Motor neuron (in vitro differentiated cells): Measurements from ENCODE around the gene SCAF1. TPM values are rescaled to one million over a fixed set of nuclear protein-coding genes. Genes with fewer than 3 reads are reported as not detected.

ENCODE experiments used
- ATAC-seq, 8 experiments: fragments of 200-7000 bp; cut with Tn5 transposase; replicated peaks in 6 of 8; 2 replicates each; pipeline ENCODE4 v1.8.0; 2021; ENCODE audit warnings: mild to moderate bottlenecking in 8 of 8, moderate library complexity in 8 of 8
- H3K27ac ChIP-seq, 2 donors: fragments of 250-450 bp; sonication (Bioruptor Pico); 2 replicates each; pipeline ENCODE4 v1.9.0; 2021; ENCODE audit warnings: antibody characterized with exemption in 2 of 2, mild to moderate bottlenecking in 2 of 2, moderate library complexity in 1 of 2
- H3K4me1 ChIP-seq, 2 donors: fragments of 250-450 bp; sonication (Bioruptor Pico); replicated peaks in 1 of 2; 2 replicates each; pipeline ENCODE4 v1.6.1; 2021; ENCODE audit warnings: antibody characterized with exemption in 2 of 2, mild to moderate bottlenecking in 2 of 2, moderate library complexity in 1 of 2
- H3K4me3 ChIP-seq, 5 donors: fragments of 250-450 bp; sonication (Bioruptor Pico); 2 replicates each; pipeline ENCODE4 v1.9.0; 2021; ENCODE audit warnings: antibody characterized with exemption in 5 of 5, mild to moderate bottlenecking in 5 of 5, moderate library complexity in 4 of 5
- WGBS, 10 experiments: fragments of 450-650 bp; shearing (Covaris generic); methylation state at CpG; one replicate each; pipeline ENCODE4 v1.0.0; 2022; 5-methylcytosine and 5-hydroxymethylcytosine counted together
- in situ Hi-C, 9 experiments: fragments of 400-800 bp; cut with MboI; loops; one replicate each; pipeline ENCODE4 v1.15.0; 2021; ENCODE audit warnings: low sequenced_read_pairs in 9 of 9, low pct_unique_long_range_greater_than_20kb in 2 of 9; ENCODE audit not compliant: unreplicated experiment in 9 of 9
- total RNA-seq, 8 experiments: library from RNA; unstranded; fragments of 300-600 nt; gene quantifications; 2 replicates each; pipeline versions ENCODE4 v1.2.3 to v1.2.4, GENCODE V29; 2022

SCAF1 gene
- total RNA-seq, 8 experiments from 2014 or later: 10.1 to 33.0 (median 20.1) TPM

- in situ Hi-C loops: no loop called here
- WGBS, 10 experiments: 70 to 100% (median 95%) methylated on average over 1 to 8 of the region's 22 CpGs; no CpG with 5 or more reads in 5 of the 10 experiments
- no peak for ATAC-seq
Observed at GRCh38 chr19:49657493-49658138, 15.6 kb downstream of the SCAF1 start.

GRCh38 chr19:49658139-49658517 is 16.1 kb downstream of the SCAF1 start:
- Histone ChIP-seq H3K4me3 (no peak overlapping the region), H3K4me1 (peaks cover 0 to 4% of the 10 kb centered on the region in 2 donors), H3K27ac (no peak overlapping the region)
- WGBS, 10 experiments: 94% methylated on average over 3 of the region's 15 CpGs; no CpG with 5 or more reads in 9 of the 10 experiments
- ATAC-seq: peak in 1 of 8 experiments; percentile 2
- in situ Hi-C loops: no loop called here

More at GRCh38 chr19:49657493-49658138, 15.6 kb downstream of the SCAF1 start:
- Histone ChIP-seq H3K27ac (no peak overlapping the region), H3K4me3 (no peak overlapping the region), H3K4me1 (peaks cover 0 to 4% of the 10 kb centered on the region in 2 donors)

GRCh38 chr19:49658566-49659442 is 16.8 kb downstream of the SCAF1 start:
- Histone ChIP-seq H3K27ac (no peak overlapping the region), H3K4me1 (peaks cover 4 to 8% of the 10 kb centered on the region in 2 donors), H3K4me3 (no peak overlapping the region)
- in situ Hi-C loops: no loop called here
- WGBS, 10 experiments: 80 to 100% (median 98%) methylated on average over 1 to 7 of the region's 12 CpGs; no CpG with 5 or more reads in 4 of the 10 experiments
- no peak for ATAC-seq

GRCh38 chr19:49660338-49660961 is 18.4 kb downstream of the SCAF1 start:
- 86 to 100% (median 91%) methylated on average over 1 to 7 of the region's 15 CpGs; no CpG with 5 or more reads in 5 of the 10 experiments for WGBS, 10 experiments
- ATAC-seq: no peak
- Histone ChIP-seq H3K27ac (no peak overlapping the region), H3K4me3 (no peak overlapping the region), H3K4me1 (peaks cover 8 to 12% of the 10 kb centered on the region in 2 donors)
- in situ Hi-C loops: no loop called here

GRCh38 chr19:49662011-49662410 is 20.0 kb downstream of the SCAF1 start:
- Histone ChIP-seq H3K27ac (no peak overlapping the region), H3K4me3 (no peak overlapping the region), H3K4me1 (peaks cover 8 to 15% of the 10 kb centered on the region in 2 donors)
- in situ Hi-C loops: no loop called here
- WGBS, 10 experiments: 70% methylated on average over 2 of the region's 16 CpGs; no CpG with 5 or more reads in 9 of the 10 experiments
- no peak for ATAC-seq

GRCh38 chr19:49663224-49663623 is 21.2 kb downstream of the SCAF1 start:
- H3K4me3 ChIP-seq: no peak overlapping the region
- peaks cover 7 to 15% of the 10 kb centered on the region in 2 donors for H3K4me1 ChIP-seq
- in situ Hi-C loops: no loop called here
- WGBS, 10 experiments: 88 to 95% (median 92%) methylated on average over 2 to 6 of the region's 12 CpGs; no CpG with 5 or more reads in 7 of the 10 experiments
- H3K27ac ChIP-seq: no peak overlapping the region
- no peak for ATAC-seq

- Histone ChIP-seq H3K4me1 (peaks cover 7 to 15% of the 10 kb centered on the region in 2 donors), H3K27ac (peak overlapping the region; percentile 56 to 79), H3K4me3 (peak overlapping the region; percentile 54 to 86 (median 64))
- WGBS, 10 experiments: 0 to 2% (median 0%) methylated on average over 1 to 9 of the region's 53 CpGs; no CpG with 5 or more reads in 4 of the 10 experiments
- in situ Hi-C loops: no loop called here
- ATAC-seq: peak; percentile 48 to 75 (median 72)
Observed at GRCh38 chr19:49664171-49665035, 22.4 kb downstream of the SCAF1 start.

- Histone ChIP-seq H3K4me3 (peak overlapping the region; percentile 54 to 86 (median 64)), H3K27ac (peak overlapping the region; percentile 56 to 79), H3K4me1 (peaks cover 7 to 15% of the 10 kb centered on the region in 2 donors)
- in situ Hi-C loops: no loop called here
- 0% methylated on average over 1 to 4 of the region's 7 CpGs; no CpG with 5 or more reads in 3 of the 10 experiments for WGBS, 10 experiments
- ATAC-seq: peak in 2 of 8 experiments; percentile 9 to 10
Observed at GRCh38 chr19:49665036-49665350, 23.0 kb downstream of the SCAF1 start.

- Histone ChIP-seq H3K4me1 (peaks cover 7 to 15% of the 10 kb centered on the region in 2 donors), H3K27ac (peak within 1 kb of the TSS; percentile 56 to 79), H3K4me3 (peak within 1 kb of the TSS; percentile 54 to 86 (median 64))
- in situ Hi-C loops: no loop called here
- ATAC-seq: peak; percentile 77 to 86 (median 82)
- 0 to 1% (median 0%) methylated on average over 2 to 25 of the region's 50 CpGs; no CpG with 5 or more reads in 3 of the 10 experiments for WGBS, 10 experiments
Observed at GRCh38 chr19:49665351-49666119, 23.5 kb downstream of the SCAF1 start, which contains the start of the genes BCL2L12 and IRF3. BCL2L12 (plus strand) TSS chr19:49665933; CDS start chr19:49666693, 760 bp downstream. IRF3 (minus strand) TSS chr19:49665857; CDS start chr19:49664838, 1,019 bp downstream.

- ATAC-seq: peak in 6 of 8 experiments; percentile 5 to 41 (median 12)
- Histone ChIP-seq H3K4me3 (peak overlapping the region; percentile 54 to 86 (median 64)), H3K27ac (peak overlapping the region in 1 of 2 donors; percentile 4), H3K4me1 (peaks cover 7 to 15% of the 10 kb centered on the region in 2 donors)
- no CpG with 5 or more reads among the region's 9 CpGs for WGBS, 10 experiments
- in situ Hi-C loops: no loop called here
Observed at GRCh38 chr19:49666120-49666444, 24.1 kb downstream of the SCAF1 start.

GRCh38 chr19:49667473-49667872 is 25.5 kb downstream of the SCAF1 start:
- ATAC-seq: no peak
- in situ Hi-C loops: no loop called here
- no peak overlapping the region for H3K27ac ChIP-seq
- 80 to 100% (median 91%) methylated on average over 1 to 2 of the region's 2 CpGs; no CpG with 5 or more reads in 4 of the 10 experiments for WGBS, 10 experiments
- H3K4me3 ChIP-seq: no peak overlapping the region
- H3K4me1 ChIP-seq: peaks cover 12 to 22% of the 10 kb centered on the region in 2 donors
